DND-41 (cell line): Measurements from ENCODE around the gene STX1A.

Experiments used
- EZH2 ChIP-seq: IDR thresholded peaks from 3 replicates; pipeline ENCODE4 v1.6.1; 2012; ENCODE audit warnings: borderline replicate concordance, low read depth, mild to moderate bottlenecking, moderate library complexity, low read length, inconsistent platforms; ENCODE audit not compliant: severe bottlenecking
- TF ChIP-seq, protein P1 (sequence below): IDR thresholded peaks from 2 replicates; pipeline ENCODE4 v1.5.1; 2012; ENCODE audit warnings: borderline replicate concordance, low read length, moderate library complexity, mild to moderate bottlenecking; ENCODE audit not compliant: poor library complexity, severe bottlenecking; ENCODE audit errors: extremely low read depth

DNA sequence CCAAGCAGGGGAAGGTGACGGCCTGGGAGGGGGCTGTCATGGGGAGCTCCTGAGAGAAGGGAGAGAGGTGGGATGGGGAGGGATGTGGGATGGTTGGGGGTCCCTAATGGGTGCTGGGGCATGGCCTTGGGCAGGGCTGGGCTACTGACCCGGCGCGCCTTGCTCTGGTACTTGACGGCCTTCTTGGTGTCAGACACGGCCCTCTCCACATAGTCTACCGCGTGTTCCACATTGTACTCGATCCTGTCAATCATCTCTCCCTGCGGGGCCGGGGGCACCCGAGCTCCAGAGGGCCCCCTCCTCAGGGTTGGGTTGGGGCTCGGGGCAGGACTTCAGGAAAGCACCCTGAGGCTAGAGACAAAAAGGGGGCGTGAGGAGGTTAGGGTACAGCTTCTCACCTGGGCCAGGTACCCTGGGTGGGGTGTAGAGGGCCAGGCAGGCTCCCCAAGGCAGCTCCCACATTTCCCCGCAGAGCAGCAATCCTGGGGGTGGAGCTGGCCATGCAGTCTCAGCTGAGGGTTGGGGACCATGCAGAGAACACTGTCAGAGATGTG, 18.8 kb downstream of the STX1A start:
- TF ChIP-seq, protein P1, sequence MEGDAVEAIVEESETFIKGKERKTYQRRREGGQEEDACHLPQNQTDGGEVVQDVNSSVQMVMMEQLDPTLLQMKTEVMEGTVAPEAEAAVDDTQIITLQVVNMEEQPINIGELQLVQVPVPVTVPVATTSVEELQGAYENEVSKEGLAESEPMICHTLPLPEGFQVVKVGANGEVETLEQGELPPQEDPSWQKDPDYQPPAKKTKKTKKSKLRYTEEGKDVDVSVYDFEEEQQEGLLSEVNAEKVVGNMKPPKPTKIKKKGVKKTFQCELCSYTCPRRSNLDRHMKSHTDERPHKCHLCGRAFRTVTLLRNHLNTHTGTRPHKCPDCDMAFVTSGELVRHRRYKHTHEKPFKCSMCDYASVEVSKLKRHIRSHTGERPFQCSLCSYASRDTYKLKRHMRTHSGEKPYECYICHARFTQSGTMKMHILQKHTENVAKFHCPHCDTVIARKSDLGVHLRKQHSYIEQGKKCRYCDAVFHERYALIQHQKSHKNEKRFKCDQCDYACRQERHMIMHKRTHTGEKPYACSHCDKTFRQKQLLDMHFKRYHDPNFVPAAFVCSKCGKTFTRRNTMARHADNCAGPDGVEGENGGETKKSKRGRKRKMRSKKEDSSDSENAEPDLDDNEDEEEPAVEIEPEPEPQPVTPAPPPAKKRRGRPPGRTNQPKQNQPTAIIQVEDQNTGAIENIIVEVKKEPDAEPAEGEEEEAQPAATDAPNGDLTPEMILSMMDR: no peak
- TF ChIP-seq EZH2: no peak
